Stimulated activated CD8-positive, alpha-beta memory T cell treated with anti-CD3 and anti-CD28 coated beads, Interleukin-12 subunit alpha, Interleukin-12 subunit beta, amount 100 ng/mL, for 1 hour (primary cell): Measurements from ENCODE around the gene ZNF280D.

Experiments
- DNase-seq: peaks from one replicate; pipeline ENCODE4 v3.0.0-alpha.2; 2020; ENCODE audit warnings: low read depth

The ZNF280D gene

DNA sequence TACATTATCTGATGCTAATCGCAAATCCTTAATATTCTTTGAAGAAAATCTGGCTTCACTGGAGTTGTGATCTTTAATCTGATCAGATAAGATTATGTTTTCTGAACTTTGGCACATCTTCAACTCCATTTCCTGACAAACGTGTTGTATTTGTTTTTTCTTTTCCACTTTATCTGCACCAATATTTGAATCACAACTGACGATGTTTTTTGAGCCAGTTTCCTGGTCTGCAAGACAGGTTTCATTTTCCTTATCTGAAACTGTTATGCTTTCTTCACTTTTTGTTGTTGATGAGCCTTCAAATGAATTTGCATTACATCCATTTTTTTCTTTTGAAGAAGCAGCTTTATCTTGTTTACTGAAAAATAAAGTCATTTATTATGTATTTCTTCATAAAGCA, 101.5 kb downstream of the ZNF280D start:
- DNase-seq: no peak

GRCh38 chr15:56628893-56629532, 104.3 kb downstream of the ZNF280D start:
- no peak for DNase-seq

GRCh38 chr15:56619887-56620286, 113.4 kb downstream of the ZNF280D start:
- DNase-seq: no peak

DNA sequence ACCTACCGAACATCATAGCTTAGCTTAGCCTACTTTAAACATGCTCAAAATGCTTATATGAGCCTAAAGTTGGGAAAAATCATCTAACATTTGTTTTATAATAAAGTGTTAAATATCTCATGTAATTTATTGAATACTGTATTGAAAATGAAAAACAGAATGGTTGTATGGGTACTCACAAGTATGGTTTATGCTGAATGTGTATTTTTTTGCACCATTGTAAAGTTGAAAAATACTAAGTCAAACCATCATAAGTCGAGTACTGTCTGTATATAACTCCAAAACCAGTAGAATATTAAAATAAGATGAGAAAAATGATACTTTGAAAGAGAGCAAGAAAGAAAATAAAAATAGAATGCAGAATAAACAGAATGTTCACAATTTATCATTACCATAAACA, 115.7 kb downstream of the ZNF280D start:
- no peak for DNase-seq

GRCh38 chr15:56616551-56616950, 116.8 kb downstream of the ZNF280D start:
- DNase-seq: no peak

DNA sequence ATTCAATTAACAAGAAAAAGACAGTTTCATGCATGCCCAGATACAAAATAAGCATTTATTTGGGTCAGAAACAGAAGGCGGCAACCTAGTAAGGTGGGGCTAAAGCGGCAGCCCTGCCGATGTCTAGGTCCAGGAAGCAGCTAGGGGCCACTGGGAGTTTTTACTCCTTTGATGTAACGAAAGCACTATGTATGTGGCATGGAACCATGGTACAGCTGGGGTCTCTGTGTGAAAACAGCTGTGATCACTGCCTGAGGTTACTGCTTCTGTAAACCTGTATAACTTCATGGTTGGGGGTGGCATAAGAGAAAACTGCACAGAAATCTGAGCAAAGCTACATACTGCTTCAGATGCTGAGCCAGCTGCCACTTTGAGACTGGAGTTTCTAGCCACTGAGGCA, 119.5 kb downstream of the ZNF280D start:
- DNase-seq: no peak

DNA sequence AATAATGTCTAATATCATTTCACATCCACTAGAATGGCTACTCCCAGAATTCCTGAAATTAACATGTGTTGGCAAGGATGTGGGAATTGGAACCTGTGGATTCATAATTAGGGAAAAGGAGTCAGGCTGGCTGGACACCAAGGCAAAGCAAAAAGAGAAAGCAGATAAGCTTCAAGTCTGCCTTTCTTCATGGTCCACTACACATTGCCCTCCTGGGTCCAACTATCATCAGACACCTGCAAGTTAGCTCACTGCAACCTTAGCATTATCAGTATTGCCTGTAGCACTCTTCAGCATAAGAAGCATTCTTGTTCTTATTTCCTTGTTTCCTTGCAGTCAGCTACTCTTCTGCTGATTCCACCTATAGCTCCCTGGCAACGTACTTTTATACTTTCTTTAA, 124.3 kb downstream of the ZNF280D start:
- DNase-seq: no peak

- DNase-seq: no peak
These were observed 125.0 kb downstream of the ZNF280D start for GRCh38 chr15:56608140-56608778.

- DNase-seq: no peak
These were observed 131.1 kb downstream of the ZNF280D start for GRCh38 chr15:56602253-56602652.

DNA sequence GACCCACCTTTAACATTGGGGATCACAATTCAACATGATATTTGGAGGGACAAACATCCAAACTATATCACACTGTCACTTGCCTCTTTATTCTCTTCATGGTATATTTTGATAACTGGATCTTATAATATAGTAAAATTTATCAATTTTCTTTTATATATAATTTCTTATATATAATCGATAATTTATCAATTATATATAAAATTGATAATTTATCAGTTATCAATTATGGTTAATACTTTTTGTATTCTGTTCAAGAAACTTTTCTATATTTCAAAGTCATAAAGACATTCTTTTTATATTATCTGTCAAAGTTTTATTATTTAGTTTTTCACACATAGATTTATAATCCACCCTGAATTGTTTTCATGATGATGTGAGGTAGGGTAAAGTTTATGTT, 132.9 kb downstream of the ZNF280D start:
- DNase-seq: no peak

GRCh38 chr15:56598991-56599390, 134.3 kb downstream of the ZNF280D start:
- DNase-seq: no peak

- no peak for DNase-seq
These were observed 145.6 kb downstream of the ZNF280D start for GRCh38 chr15:56587686-56588085.

GRCh38 chr15:56586206-56586605, 147.1 kb downstream of the ZNF280D start:
- DNase-seq: no peak

DNA sequence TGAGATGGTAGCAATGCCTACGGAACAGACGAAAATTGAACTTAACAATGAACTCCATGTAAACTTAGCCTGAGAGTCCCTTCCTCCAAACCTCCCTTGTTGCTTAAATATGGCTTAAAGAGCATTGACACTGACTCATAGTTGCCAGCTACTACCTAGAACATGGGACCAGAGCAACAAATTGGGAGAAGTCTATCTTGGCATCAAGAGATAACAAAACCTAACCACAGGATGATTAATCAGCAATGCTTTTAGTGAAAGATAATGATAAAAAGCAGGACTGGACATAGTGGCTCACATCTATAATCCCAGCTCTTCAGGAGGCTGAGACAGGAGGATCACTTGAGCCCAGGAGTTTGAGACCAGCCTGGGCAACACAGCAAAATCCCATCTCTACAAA, 150.5 kb downstream of the ZNF280D start:
- DNase-seq: no peak
